Subcutaneous adipose tissue (tissue), 4 donors: ENCODE measurements around the gene RAB3A. TPM values are rescaled to one million over a fixed set of nuclear protein-coding genes. Genes with fewer than 3 reads are reported as not detected.

Experiments used
- CTCF ChIP-seq: fragments of 450-650 bp; IDR thresholded peaks from one replicate; pipeline ENCODE4 v1.5.1; 2016; ENCODE audit warnings: low read depth, mild to moderate bottlenecking, control low read depth, antibody characterized with exemption, moderate library complexity
- total RNA-seq, 4 donors: library from RNA; depleted of rRNA; stranded (reverse); fragments of >200 nt; gene quantifications; one replicate each; pipeline ENCODE4 v1.1.0, GENCODE V29; 2016

The RAB3A gene
- total RNA-seq, 4 donors from 2014 or later: 0.51 TPM; not detected in 3

GRCh38 chr19:18183529-18183928, 20.3 kb downstream of the RAB3A start:
- no peak for TF ChIP-seq CTCF

GRCh38 chr19:18179957-18180356, 23.9 kb downstream of the RAB3A start:
- no peak for TF ChIP-seq CTCF

- TF ChIP-seq CTCF: no peak
These were observed 27.2 kb downstream of the RAB3A start for GRCh38 chr19:18176367-18177310.

GRCh38 chr19:18174983-18175382, 28.9 kb downstream of the RAB3A start:
- no peak for TF ChIP-seq CTCF

- no peak for TF ChIP-seq CTCF
These were observed 30.1 kb downstream of the RAB3A start, which contains the start of gene IFI30 for GRCh38 chr19:18173572-18174288. Gene IFI30, plus strand, starts transcription at chr19:18173813. Its CDS starts 29 bp downstream, at chr19:18173842.

- no peak for TF ChIP-seq CTCF
These were observed 30.7 kb downstream of the RAB3A start for GRCh38 chr19:18173054-18173571.
